GM23338 (cell line): ENCODE results near the gene SETBP1. TPM values are rescaled to one million over a fixed set of nuclear protein-coding genes. Genes with fewer than 3 reads are reported as not detected.
A peak's percentile ranks its signal among the peaks of the same experiment; 100 is the strongest.

Source experiments
- ATAC-seq: fragments of 200-7000 bp; cut with Tn5 transposase; 3 replicates; pipeline ENCODE4 v1.9.1; 2020
- DNase-seq: peaks from one replicate; pipeline ENCODE4 v3.0.0-alpha.2; 2015; ENCODE audit warnings: low spot score
- H2AFZ ChIP-seq: fragments of 200-600 bp; sonication (generic); 2 replicates; pipeline ENCODE4 v1.8.0; 2016; ENCODE audit warnings: antibody characterized with exemption, mild to moderate bottlenecking, moderate library complexity
- H3F3A ChIP-seq: fragments of 200-600 bp; sonication (generic); replicated peaks from 2 replicates; pipeline ENCODE4 v1.8.0; 2017; ENCODE audit warnings: antibody characterized with exemption, mixed run types, low read depth
- H3K27ac ChIP-seq: fragments of 200-600 bp; sonication (generic); 2 replicates; pipeline ENCODE4 v1.6.1; 2016; ENCODE audit warnings: low read depth
- H3K27me3 ChIP-seq: fragments of 200-600 bp; sonication (generic); 2 replicates; pipeline ENCODE4 v1.8.0; 2016; ENCODE audit warnings: mild to moderate bottlenecking, mixed run types, moderate library complexity; ENCODE audit not compliant: insufficient read depth
- H3K36me3 ChIP-seq: fragments of 200-600 bp; sonication (generic); 2 replicates; pipeline ENCODE4 v1.8.0; 2016; ENCODE audit warnings: mild to moderate bottlenecking; ENCODE audit not compliant: insufficient read depth
- H3K4me1 ChIP-seq: fragments of 200-600 bp; sonication (generic); 2 replicates; pipeline ENCODE4 v1.8.0; 2016; ENCODE audit warnings: mild to moderate bottlenecking, moderate library complexity; ENCODE audit not compliant: insufficient read depth
- H3K4me2 ChIP-seq: fragments of 200-600 bp; sonication (generic); 2 replicates; pipeline ENCODE4 v1.7.1; 2017; ENCODE audit warnings: mixed run types
- H3K4me3 ChIP-seq: fragments of 200-600 bp; sonication (generic); 2 replicates; pipeline ENCODE4 v1.6.1; 2016; ENCODE audit warnings: mixed run types
- H3K79me2 ChIP-seq: fragments of 200-600 bp; sonication (generic); replicated peaks from 2 replicates; pipeline ENCODE4 v1.8.0; 2017; ENCODE audit warnings: mild to moderate bottlenecking; ENCODE audit not compliant: insufficient read depth
- H3K9me2 ChIP-seq: fragments of 200-600 bp; sonication (generic); 2 replicates; pipeline ENCODE4 v1.8.0; 2017; ENCODE audit not compliant: insufficient read depth
- H4K20me1 ChIP-seq: fragments of 200-600 bp; sonication (generic); replicated peaks from 2 replicates; pipeline ENCODE4 v1.8.0; 2017; ENCODE audit warnings: mild to moderate bottlenecking; ENCODE audit not compliant: insufficient read depth
- H3K27ac Mint-ChIP-seq: 2 replicates; pipeline ENCODE4 v1.8.0; 2020; ENCODE audit warnings: inconsistent platforms, mild to moderate bottlenecking, moderate library complexity, mixed read lengths
- H3K27me3 Mint-ChIP-seq: 3 replicates; pipeline ENCODE4 v1.8.0; 2022; ENCODE audit warnings: low read depth, mild to moderate bottlenecking, moderate library complexity, mixed read lengths, inconsistent platforms; ENCODE audit not compliant: insufficient read depth, poor library complexity
- H3K36me3 Mint-ChIP-seq: 3 replicates; pipeline ENCODE4 v1.8.0; 2021; ENCODE audit warnings: low read depth, mild to moderate bottlenecking, inconsistent platforms, moderate library complexity, mixed read lengths
- H3K4me1 Mint-ChIP-seq: 3 replicates; pipeline ENCODE4 v1.8.0; 2020; ENCODE audit warnings: mild to moderate bottlenecking, inconsistent platforms, mixed read lengths
- H3K4me3 Mint-ChIP-seq: 3 replicates; pipeline ENCODE4 v1.8.0; 2021; ENCODE audit warnings: moderate library complexity, mild to moderate bottlenecking, inconsistent platforms, mixed read lengths
- H3K9me3 Mint-ChIP-seq: 3 replicates; pipeline ENCODE4 v1.8.0; 2020; ENCODE audit warnings: moderate library complexity, mild to moderate bottlenecking, inconsistent platforms, mixed read lengths
- EZH2phosphoT487 ChIP-seq: fragments of 200-600 bp; sonication (generic); IDR thresholded peaks from one replicate; pipeline ENCODE4 v1.8.1; 2018; ENCODE audit warnings: antibody characterized with exemption; ENCODE audit not compliant: unreplicated experiment
- ZNF462 ChIP-seq: fragments of 250-450 bp; sonication (Bioruptor Pico); IDR thresholded peaks from 2 replicates; pipeline ENCODE4 v1.5.0; 2020; ENCODE audit warnings: mild to moderate bottlenecking, moderate library complexity
- polyA plus RNA-seq: library from polyadenylated mRNA; unstranded; fragments of >200 nt; fragmentation: Nextera tagmentation; extraction: Ambion mirVana; gene quantifications from 2 replicates; pipeline ENCODE4 v1.2.1, GENCODE V29; 2016
- total RNA-seq: library from RNA; depleted of rRNA; stranded (reverse); fragments of >200 nt; shearing (Covaris generic); gene quantifications from 2 replicates; pipeline ENCODE4 v1.2.3, GENCODE V29; 2014
- TF ChIP-seq, protein P1 (sequence below): IDR thresholded peaks from one replicate; pipeline ENCODE4 v1.6.1; 2018; ENCODE audit warnings: antibody characterized with exemption; ENCODE audit not compliant: unreplicated experiment
- TF ChIP-seq, protein P2 (sequence below): IDR thresholded peaks from 2 replicates; pipeline ENCODE4 v1.6.1; 2016; ENCODE audit warnings: antibody characterized with exemption

SETBP1 gene
- total and polyA plus RNA-seq, 2 experiments from 2014 or later, result 1.6 to 5.5 TPM

DNA sequence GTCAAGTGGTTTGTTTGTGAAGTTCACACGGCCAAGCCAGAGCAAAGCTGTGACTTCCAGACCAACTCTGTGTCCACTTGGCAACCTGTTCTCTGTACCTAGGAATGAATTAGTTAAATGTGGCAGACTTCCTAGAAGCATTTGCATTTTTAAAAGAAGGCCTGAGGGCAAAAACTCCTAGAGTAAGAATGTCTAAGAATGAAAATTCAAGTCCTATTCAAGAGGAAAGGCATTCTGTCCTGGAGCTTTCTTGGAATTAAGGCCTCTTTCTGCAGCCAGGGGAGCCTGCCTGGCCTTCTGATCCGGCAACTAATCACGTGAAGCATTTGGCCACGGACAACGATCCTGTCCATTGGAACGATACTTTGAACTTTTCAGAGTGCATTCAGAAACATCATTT, 155.0 kb downstream of the SETBP1 start:
- no peaks in the 10 kb centered on the region for H3K36me3 ChIP-seq
- DNase-seq (peak; percentile 18), ATAC-seq (no peak)
- Mint-ChIP-seq H3K27me3 (peaks cover 4% of the 10 kb centered on the region), H3K27ac (no peak overlapping the region), H3K4me1 (peaks cover 58% of the 10 kb centered on the region), H3K4me3 (no peak overlapping the region), H3K9me3 (no peaks in the 10 kb centered on the region; the same call in 2 of the 3 replicates), H3K36me3 (no peaks in the 10 kb centered on the region; the same call in 2 of the 3 replicates)
- H3K79me2 ChIP-seq, result no peaks in the 10 kb centered on the region
- H3F3A ChIP-seq, result no peaks in the 10 kb centered on the region
- TF ChIP-seq, protein P1, sequence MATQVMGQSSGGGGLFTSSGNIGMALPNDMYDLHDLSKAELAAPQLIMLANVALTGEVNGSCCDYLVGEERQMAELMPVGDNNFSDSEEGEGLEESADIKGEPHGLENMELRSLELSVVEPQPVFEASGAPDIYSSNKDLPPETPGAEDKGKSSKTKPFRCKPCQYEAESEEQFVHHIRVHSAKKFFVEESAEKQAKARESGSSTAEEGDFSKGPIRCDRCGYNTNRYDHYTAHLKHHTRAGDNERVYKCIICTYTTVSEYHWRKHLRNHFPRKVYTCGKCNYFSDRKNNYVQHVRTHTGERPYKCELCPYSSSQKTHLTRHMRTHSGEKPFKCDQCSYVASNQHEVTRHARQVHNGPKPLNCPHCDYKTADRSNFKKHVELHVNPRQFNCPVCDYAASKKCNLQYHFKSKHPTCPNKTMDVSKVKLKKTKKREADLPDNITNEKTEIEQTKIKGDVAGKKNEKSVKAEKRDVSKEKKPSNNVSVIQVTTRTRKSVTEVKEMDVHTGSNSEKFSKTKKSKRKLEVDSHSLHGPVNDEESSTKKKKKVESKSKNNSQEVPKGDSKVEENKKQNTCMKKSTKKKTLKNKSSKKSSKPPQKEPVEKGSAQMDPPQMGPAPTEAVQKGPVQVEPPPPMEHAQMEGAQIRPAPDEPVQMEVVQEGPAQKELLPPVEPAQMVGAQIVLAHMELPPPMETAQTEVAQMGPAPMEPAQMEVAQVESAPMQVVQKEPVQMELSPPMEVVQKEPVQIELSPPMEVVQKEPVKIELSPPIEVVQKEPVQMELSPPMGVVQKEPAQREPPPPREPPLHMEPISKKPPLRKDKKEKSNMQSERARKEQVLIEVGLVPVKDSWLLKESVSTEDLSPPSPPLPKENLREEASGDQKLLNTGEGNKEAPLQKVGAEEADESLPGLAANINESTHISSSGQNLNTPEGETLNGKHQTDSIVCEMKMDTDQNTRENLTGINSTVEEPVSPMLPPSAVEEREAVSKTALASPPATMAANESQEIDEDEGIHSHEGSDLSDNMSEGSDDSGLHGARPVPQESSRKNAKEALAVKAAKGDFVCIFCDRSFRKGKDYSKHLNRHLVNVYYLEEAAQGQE, result no peak
- TF ChIP-seq EZH2phosphoT487, result no peak
- TF ChIP-seq, protein P2, sequence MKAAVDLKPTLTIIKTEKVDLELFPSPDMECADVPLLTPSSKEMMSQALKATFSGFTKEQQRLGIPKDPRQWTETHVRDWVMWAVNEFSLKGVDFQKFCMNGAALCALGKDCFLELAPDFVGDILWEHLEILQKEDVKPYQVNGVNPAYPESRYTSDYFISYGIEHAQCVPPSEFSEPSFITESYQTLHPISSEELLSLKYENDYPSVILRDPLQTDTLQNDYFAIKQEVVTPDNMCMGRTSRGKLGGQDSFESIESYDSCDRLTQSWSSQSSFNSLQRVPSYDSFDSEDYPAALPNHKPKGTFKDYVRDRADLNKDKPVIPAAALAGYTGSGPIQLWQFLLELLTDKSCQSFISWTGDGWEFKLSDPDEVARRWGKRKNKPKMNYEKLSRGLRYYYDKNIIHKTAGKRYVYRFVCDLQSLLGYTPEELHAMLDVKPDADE, result no peak
- no peak for TF ChIP-seq ZNF462 (CRISPR knock-in tag)
- no peaks in the 10 kb centered on the region for H4K20me1 ChIP-seq
- H3K9me2 ChIP-seq, result peaks cover 13% of the 10 kb centered on the region; the same call in 1 of the 2 replicates
- no peak overlapping the region for H2AFZ ChIP-seq
- no peak overlapping the region for H3K4me2 ChIP-seq
- peaks cover 23% of the 10 kb centered on the region for H3K4me1 ChIP-seq
- H3K4me3 ChIP-seq, result no peak overlapping the region
- no peaks in the 10 kb centered on the region for H3K27me3 ChIP-seq
- H3K27ac ChIP-seq, result peak overlapping the region; percentile 4; the same call in 1 of the 2 replicates
